Measurements from ENCODE around the gene NEURL4.
"Not testable (repeated sequence)": the region's sequence is repeated elsewhere in the genome, so short reads cannot be mapped to it uniquely, and the experiment has no call there.

The NEURL4 gene

GRCh38 chr17:7346761-7347614, 17.9 kb upstream of the NEURL4 start:
- no peak for DNase-seq

- DNase-seq = no peak
These were observed 14.1 kb upstream of the NEURL4 start for GRCh38 chr17:7343250-7343649.

GRCh38 chr17:7341842-7342241, 12.7 kb upstream of the NEURL4 start:
- no peak for DNase-seq

GRCh38 chr17:7340179-7340578, 11.0 kb upstream of the NEURL4 start:
- DNase-seq = no peak

- DNase-seq = not testable (repeated sequence)
These were observed 8.5 kb upstream of the NEURL4 start for GRCh38 chr17:7337600-7337999.

GRCh38 chr17:7336240-7337175, 7.4 kb upstream of the NEURL4 start, which contains the start of gene ACAP1:
Gene ACAP1 (plus strand): TSS chr17:7336529. CDS start chr17:7336735, 206 bp downstream.
- DNase-seq = peak; percentile 34

GRCh38 chr17:7335765-7336164, 6.6 kb upstream of the NEURL4 start:
- DNase-seq = not testable (repeated sequence)

- DNase-seq = no peak
These were observed 5.9 kb upstream of the NEURL4 start for GRCh38 chr17:7334938-7335538.

- peak; percentile 93 for DNase-seq
These were observed 3.5 kb upstream of the NEURL4 start for GRCh38 chr17:7332600-7333069.

- DNase-seq = peak; percentile 53
These were observed 3.0 kb upstream of the NEURL4 start for GRCh38 chr17:7332111-7332510.

GRCh38 chr17:7330638-7331015, 1.5 kb upstream of the NEURL4 start:
- DNase-seq = no peak

GRCh38 chr17:7329997-7330637, 982 bp upstream of the NEURL4 start:
- DNase-seq = peak; percentile 95

GRCh38 chr17:7329374-7329996, 350 bp upstream of the NEURL4 start:
- peak; percentile 99 for DNase-seq

- no peak for DNase-seq
These were observed 1.1 kb downstream of the NEURL4 start for GRCh38 chr17:7328009-7328408.

- no peak for DNase-seq
These were observed 1.6 kb downstream of the NEURL4 start for GRCh38 chr17:7327501-7327900.

- DNase-seq = no peak
These were observed 2.1 kb downstream of the NEURL4 start for GRCh38 chr17:7327056-7327455.

- no peak for DNase-seq
These were observed 2.9 kb downstream of the NEURL4 start for GRCh38 chr17:7326186-7326585.

- DNase-seq = no peak
These were observed 4.1 kb downstream of the NEURL4 start for GRCh38 chr17:7325031-7325528.

GRCh38 chr17:7324438-7324779, 4.7 kb downstream of the NEURL4 start:
- DNase-seq = no peak

GRCh38 chr17:7323731-7324437, 5.3 kb downstream of the NEURL4 start:
- DNase-seq = peak; percentile 37

- no peak for DNase-seq
These were observed 6.5 kb downstream of the NEURL4 start for GRCh38 chr17:7322520-7323194.
